K562 treated with DMSO at 1 percent for 4 hours (cell line): ENCODE results near the gene OR8B4. TPM values are rescaled to one million over a fixed set of nuclear protein-coding genes. Genes with fewer than 3 reads are reported as not detected.

Experiments
- total RNA-seq: library from RNA; unstranded; fragments of 300-600 nt; gene quantifications from 2 replicates; pipeline ENCODE4 v1.2.3, GENCODE V29; 2022; ENCODE audit not compliant: insufficient read depth

The OR8B4 gene, protein sequence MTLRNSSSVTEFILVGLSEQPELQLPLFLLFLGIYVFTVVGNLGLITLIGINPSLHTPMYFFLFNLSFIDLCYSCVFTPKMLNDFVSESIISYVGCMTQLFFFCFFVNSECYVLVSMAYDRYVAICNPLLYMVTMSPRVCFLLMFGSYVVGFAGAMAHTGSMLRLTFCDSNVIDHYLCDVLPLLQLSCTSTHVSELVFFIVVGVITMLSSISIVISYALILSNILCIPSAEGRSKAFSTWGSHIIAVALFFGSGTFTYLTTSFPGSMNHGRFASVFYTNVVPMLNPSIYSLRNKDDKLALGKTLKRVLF
- total RNA-seq = not detected in 2 replicates

DNA sequence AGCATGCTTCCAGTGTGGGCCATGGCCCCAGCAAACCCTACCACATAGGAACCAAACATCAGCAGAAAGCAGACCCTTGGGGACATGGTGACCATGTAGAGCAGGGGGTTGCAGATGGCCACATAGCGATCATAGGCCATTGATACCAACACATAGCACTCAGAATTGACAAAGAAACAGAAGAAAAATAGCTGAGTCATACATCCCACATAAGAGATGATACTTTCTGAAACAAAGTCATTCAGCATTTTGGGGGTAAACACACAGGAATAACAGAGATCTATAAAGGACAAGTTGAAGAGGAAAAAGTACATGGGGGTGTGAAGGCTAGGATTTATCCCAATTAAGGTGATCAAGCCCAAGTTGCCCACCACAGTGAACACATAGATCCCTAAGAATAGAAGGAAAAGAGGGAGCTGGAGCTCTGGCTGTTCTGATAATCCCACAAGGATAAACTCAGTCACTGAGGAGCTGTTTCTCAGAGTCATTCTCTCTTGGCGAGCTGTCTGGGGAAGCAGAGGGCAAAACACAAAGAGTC lies at the start of gene OR8B4:
OR8B4 (minus strand) TSS at position 488 of the 538 bp plus-strand sequence; CDS start at position 488, 0 bp downstream.

DNA sequence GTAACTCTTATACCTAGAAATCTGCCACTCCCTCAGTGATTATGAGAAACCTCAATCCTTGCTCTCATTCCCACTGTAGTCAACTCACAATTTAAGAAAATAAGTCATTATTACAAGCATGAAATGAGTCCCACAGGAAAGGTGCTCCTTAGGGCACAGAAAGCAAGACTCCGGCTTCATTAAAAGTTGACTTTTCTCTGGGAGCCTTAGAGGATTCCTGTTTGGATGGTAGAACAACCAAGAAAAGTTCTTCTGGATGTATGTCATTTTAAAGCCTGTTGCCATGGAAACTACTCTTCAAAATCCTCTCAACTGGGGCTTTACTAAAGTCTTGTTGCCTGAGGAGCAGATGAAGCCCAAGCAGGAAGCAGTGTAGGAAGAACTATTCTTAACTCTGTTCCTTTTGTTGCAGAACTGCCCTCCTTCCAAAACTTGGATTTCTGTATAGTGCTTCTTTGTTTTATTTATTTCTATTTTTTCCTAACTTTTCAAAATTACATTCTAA lies 21.0 kb upstream of the OR8B4 start, which contains the start of gene OR8B8:
OR8B8 (minus strand) TSS at position 51 of the 505 bp plus-strand sequence. CDS start 4,611 bp downstream, outside the sequence.

GRCh38 chr11:124398924-124399323 lies 25.7 kb downstream of the OR8B4 start, which contains the start of gene OR8B3:
Gene OR8B3 (minus strand): TSS chr11:124399024. CDS start chr11:124397351, 1,673 bp downstream.

DNA sequence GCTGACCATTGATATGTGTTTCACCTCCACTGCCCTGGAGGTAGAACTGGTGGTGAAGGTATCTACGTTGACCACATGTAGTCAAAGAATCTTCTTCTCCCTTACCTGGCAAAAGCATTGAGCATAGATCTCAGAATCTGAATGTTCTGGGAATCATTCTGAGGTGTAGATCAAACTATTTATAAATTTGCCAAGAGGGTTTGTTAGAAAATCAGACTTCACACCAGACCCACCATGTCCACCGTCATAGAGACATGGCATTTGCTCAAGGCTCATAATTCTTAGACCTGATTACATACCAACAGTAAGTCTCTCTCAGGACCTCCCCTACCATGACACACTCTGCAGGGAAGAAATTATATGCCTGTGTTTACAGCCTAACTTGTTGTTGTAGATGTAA lies 40.3 kb downstream of the OR8B4 start, which contains the start of gene OR8B2:
OR8B2 (minus strand) TSS at position 101 of the 400 bp plus-strand sequence. CDS start 1,156 bp downstream, outside the sequence.

Other genes starting within 250 kb of the OR8B4 start
- not detected in 2 replicates for gene OR10D3, start 241.5 kb downstream of the OR8B4 start, total RNA-seq
- gene OR8G1, start 183.8 kb downstream of the OR8B4 start, total RNA-seq = not detected in 2 replicates
- gene OR8G5, start 168.5 kb downstream of the OR8B4 start, total RNA-seq = 3.7 and 4.1 TPM in 2 replicates
- gene OR8D1, start 110.9 kb downstream of the OR8B4 start, total RNA-seq = 0.06 TPM in 1 of 2 replicates, not detected in the other
- not detected in 2 replicates for gene OR8D2, start 104.7 kb downstream of the OR8B4 start, total RNA-seq
- not detected in 2 replicates for gene OR8B2, start 40.4 kb downstream of the OR8B4 start, total RNA-seq
- not detected in 2 replicates for gene OR8B3, start 25.8 kb downstream of the OR8B4 start, total RNA-seq
- gene OR8B8, start 20.8 kb upstream of the OR8B4 start, total RNA-seq = not detected in 2 replicates
- not detected in 2 replicates for gene OR8B12, start 118.8 kb upstream of the OR8B4 start, total RNA-seq
- 0.20 and 0.85 TPM in 2 replicates for gene OR8A1, start 145.1 kb upstream of the OR8B4 start, total RNA-seq
- 1.1 and 1.2 TPM in 2 replicates for gene PANX3, start 186.6 kb upstream of the OR8B4 start, total RNA-seq
- gene TBRG1, start 198.0 kb upstream of the OR8B4 start, total RNA-seq = 27.6 and 32.3 TPM in 2 replicates
- gene SIAE, start 248.9 kb upstream of the OR8B4 start, total RNA-seq = 1.1 and 2.1 TPM in 2 replicates
- 7.8 and 10.6 TPM in 2 replicates for gene SPA17, start 249.0 kb upstream of the OR8B4 start, total RNA-seq